Left ventricle myocardium superior (tissue), 1 donor: Measurements from ENCODE around the gene FETUB. TPM values are rescaled to one million over a fixed set of nuclear protein-coding genes. Genes with fewer than 3 reads are reported as not detected.
A peak's percentile ranks its signal among the peaks of the same experiment; 100 is the strongest.

Experiments
- ATAC-seq: fragments of 200-7000 bp; cut with Tn5 transposase; one replicate; pipeline ENCODE4 v1.9.1; 2020; ENCODE audit warnings: mild to moderate bottlenecking, moderate library complexity
- DNase-seq: peaks from one replicate; pipeline ENCODE4 v3.0.0-alpha.2; 2020
- intact Hi-C: fragments of 100-400 bp; cut with micrococcal nuclease; formaldehyde crosslinking; loops from one replicate; pipeline ENCODE4 v1.11.0; 2022
- long read RNA-seq: library from polyadenylated mRNA; unstranded; transcript quantifications from one replicate; pipeline ENCODE4 v2.0.0, GENCODE V29; 2021
- total RNA-seq: library from RNA; stranded (reverse); fragmentation: NEBNext Ultra II Directional; extraction: Animal tissue kit (Norgen Biotek cat#: 25700); gene quantifications from one replicate; pipeline ENCODE4 v1.2.1, GENCODE V29; 2021
- donor health status: DM: no; HTN: yes; CAD: no; lungs with severe emphysema.

Gene FETUB
- not detected for total RNA-seq
- long read RNA-seq: 0 reads

DNA sequence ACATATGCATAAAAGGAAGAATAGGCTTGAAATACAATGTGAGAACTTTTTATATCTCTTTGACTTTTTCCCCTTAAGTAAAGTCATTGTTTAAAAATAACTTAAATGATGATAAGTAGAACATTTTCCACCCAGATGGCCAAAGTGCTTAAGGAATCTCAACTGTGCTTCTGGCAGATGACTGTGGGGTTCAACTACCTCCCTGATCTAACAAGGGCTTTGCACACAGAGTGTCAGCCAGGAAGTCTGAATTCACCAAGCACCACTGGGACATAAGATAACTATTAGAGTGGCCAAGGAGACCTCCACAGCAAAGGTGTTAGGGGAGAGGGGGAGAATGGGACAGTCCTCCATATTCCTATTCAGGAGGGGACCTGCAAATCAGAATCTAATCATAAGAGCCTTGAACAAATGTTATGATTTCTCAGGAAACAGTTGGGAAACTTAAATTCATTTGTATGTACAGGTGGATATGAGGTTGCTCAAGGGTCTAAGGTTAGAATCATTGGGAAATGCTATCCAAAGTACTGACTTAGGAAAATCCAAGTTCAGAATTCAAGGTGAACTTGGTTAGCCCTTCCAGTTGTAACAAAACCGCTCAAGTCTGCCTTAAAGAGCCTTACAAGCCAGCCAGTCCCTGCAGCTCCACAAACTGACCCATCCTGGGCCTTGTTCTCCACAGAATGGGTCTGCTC is at the start of gene FETUB:
FETUB (plus strand) TSS at position 622 of the 695 bp plus-strand sequence; CDS start at position 684, 62 bp downstream.
- ATAC-seq (peak; percentile 80), DNase-seq (no peak)
- intact Hi-C loops: no loop called here

DNA sequence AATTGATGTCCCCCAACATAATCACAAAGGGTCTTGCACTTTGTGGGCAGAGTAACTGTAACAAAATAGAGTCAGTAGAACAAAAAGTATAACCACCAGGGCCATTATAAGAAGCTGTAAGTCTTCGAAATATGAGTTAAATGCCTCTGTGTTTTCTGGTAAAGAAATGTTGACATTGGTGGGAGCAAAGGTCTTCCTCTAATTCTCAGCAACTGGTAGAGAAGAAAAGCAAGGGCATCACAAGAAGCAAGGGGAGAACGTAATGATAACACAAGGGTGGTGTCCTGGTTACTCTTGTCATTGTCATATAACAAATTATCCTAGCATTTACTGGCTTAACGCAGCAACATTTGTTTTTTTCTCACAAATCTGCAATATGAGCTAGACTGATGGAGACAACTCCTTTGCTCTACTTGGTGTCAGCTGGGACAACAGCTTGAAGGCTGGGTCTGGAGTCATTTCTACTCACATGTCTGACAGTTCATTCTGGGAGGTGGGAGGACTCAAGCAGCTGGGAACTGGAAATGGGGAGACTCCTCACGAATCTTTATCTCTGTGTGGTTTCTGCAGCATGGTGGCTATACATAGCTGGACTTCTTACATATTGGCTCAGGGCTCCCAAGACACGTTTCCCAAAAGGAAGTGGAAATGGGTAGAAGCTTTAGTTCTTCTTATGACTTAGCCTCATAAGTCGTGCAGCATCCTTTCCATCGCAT is 49.5 kb upstream of the FETUB start:
- intact Hi-C loops: no loop called here
- ATAC-seq: no peak
- DNase-seq: no peak

DNA sequence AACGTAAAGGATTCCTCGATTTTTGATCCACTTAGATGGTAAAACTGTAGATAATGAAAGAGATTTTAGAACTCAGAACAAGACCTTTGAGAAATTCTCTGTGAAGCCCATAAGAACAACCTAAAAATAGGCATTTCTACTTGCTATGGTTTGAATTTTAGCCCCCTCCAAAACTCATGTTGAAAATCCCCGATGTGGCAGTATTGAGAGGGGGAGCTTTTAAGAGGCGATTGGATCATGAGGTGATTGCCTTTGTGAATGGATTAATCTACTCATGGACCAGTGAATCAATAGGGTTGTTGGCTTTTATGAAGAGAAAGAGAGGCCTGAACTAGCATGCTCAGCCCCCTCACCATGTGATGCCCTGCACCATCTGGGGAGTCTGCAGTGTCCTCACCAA is 47.5 kb upstream of the FETUB start:
- ATAC-seq (no peak), DNase-seq (no peak)
- intact Hi-C loops: no loop called here

DNA sequence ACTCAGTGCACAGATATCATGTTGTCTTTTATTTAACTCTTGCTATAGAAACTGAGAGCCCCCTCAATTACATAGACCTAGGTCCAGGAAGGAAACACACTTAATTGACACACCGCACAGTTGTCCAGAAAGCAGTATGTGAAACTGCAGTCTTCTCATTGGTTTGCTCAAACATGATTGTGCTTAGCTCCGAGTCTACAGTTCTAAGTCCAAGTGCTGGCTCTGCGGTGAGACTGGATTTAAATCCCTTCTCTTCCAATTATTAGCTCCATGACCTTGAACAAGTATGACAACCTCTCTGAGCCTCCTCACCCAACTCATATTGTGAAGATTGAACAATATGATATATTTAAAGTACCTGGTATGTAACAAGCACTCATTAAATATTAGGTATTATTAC is 46.3 kb upstream of the FETUB start:
- ATAC-seq: no peak
- intact Hi-C loops: no loop called here

GRCh38 chr3:186594591-186595113 is 45.5 kb upstream of the FETUB start:
- intact Hi-C loops: no loop called here
- ATAC-seq: no peak

More for the DNA sequence above, 46.3 kb upstream of the FETUB start:
- no peak for DNase-seq

GRCh38 chr3:186596568-186597287 is 43.5 kb upstream of the FETUB start:
- intact Hi-C loops: no loop called here
- ATAC-seq: no peak

More at GRCh38 chr3:186594591-186595113, 45.5 kb upstream of the FETUB start:
- no peak for DNase-seq

GRCh38 chr3:186598108-186598784 is 42.0 kb upstream of the FETUB start:
- DNase-seq (peak; percentile 86), ATAC-seq (peak; percentile 98)
- intact Hi-C loops: no loop called here

More at GRCh38 chr3:186596568-186597287, 43.5 kb upstream of the FETUB start:
- DNase-seq: no peak

DNA sequence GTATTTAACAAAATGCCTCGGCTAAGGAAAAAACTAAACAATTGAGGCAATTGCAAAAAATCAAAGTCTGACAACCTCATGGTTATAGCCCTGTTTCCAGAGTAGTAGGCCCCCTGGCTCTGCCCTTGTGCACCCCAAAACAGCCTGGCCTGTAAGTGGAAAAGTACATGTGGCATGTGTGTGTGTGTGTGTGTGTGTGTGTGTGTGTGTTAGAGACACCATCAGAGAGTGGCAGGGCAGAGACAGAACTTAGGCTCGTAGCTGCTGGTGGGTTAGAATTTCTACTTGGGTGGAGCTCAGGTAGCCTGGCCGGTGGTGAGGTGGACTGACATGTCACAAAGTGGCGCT is 41.4 kb upstream of the FETUB start:
- intact Hi-C loops: no loop called here
- DNase-seq (no peak), ATAC-seq (peak; percentile 21)

DNA sequence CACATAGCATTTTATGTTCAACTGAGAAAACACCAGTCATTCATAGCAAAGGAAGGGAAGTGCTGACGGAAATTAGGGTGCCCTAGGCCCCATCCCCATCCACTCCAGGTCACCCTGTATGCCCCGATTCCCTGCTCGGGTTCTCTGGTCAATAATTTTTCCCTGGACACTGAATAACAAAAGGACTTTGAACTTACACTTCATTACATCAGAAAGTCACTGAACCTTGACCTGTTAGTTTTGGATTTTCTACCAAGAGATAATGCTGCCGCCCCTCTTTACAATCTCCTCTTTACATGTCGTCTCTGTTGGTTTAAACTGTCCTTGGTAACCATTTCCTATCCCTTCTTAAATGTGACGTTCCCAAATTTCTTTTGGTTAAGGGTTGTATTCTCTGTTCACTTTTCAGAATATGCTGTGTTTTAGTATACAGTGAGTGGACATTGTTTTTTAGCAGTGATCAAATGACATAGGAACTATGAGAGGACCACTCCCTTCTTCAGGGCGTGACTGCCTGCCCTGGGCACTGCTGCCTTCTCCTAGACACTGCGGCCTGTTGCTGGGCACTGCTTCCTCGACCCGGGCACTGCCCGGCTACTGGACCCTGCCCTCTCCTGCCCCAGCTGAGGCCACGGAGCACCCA is 40.9 kb upstream of the FETUB start:
- ATAC-seq (no peak), DNase-seq (no peak)
- intact Hi-C loops: no loop called here

GRCh38 chr3:186599785-186600166 is 40.4 kb upstream of the FETUB start:
- intact Hi-C loops: no loop called here
- DNase-seq (no peak), ATAC-seq (no peak)

- ATAC-seq: no peak
- DNase-seq: no peak
- intact Hi-C loops: no loop called here
Measured at GRCh38 chr3:186600896-186601295, 39.3 kb upstream of the FETUB start.

- intact Hi-C loops: no loop called here
- ATAC-seq: no peak
- no peak for DNase-seq
Measured at GRCh38 chr3:186603159-186603558, 37.0 kb upstream of the FETUB start.

- intact Hi-C loops: no loop called here
- ATAC-seq (no peak), DNase-seq (no peak)
Measured at GRCh38 chr3:186605078-186605477, 35.1 kb upstream of the FETUB start.

DNA sequence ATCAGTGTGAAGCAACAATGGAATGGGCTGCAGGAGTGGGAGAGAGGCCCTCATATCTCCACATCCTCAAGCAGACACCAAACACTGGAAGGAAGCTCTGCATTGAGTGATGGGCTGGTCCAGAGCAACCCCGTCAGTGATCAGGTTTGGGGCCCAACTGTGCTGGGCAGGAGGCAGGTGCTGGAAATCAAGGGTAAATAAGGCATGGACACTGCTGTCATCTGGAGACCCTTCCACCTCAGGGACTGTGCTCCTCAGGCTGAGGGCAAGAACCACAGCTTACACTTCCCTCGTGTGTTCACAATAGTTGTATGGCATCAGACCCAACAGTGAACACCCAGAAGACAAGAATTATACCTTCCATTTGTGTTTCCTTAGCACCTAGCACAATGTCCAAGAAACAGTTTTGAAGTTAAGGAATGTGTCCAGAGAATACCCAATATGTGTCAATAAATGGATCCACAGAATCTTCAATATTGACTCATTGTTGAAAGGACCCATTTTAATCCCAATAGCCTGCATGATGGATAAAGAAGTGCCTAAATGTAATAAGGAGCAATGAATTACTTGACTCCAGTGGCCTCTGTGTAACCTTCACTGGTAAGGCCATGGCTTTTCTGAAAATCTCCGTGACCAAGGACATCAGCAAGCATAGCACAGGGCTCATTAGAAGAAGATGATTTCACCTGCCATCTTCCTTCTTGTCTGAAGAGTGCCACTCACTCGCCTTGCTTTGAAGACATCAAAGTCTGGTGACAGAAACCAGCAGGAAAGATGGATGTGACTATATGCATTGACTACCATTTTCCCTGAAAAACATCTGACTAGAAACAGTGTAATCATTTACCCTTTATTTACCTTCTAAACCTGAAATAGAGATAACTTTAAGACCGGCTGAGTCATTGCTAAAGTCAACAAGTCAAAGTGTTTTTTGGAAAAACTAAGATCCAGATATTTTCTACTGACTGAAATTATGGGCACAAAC is 34.3 kb upstream of the FETUB start:
- intact Hi-C loops: no loop called here
- no peak for DNase-seq
- no peak for ATAC-seq

- ATAC-seq (no peak), DNase-seq (no peak)
- intact Hi-C loops: no loop called here
Measured at GRCh38 chr3:186608624-186609215, 31.5 kb upstream of the FETUB start.

- ATAC-seq (peak; percentile 63), DNase-seq (no peak)
- intact Hi-C loops: no loop called here
Measured at GRCh38 chr3:186609247-186609868, 30.8 kb upstream of the FETUB start.

- DNase-seq: no peak
- intact Hi-C loops: loop anchor here (10.0 kb wide), 1 partner anchor 213 kb away; no protein-coding TSS in a partner anchor
- ATAC-seq: no peak
Measured at GRCh38 chr3:186612065-186612464, 28.1 kb upstream of the FETUB start.
